GM19238 (cell line): ENCODE measurements around the gene NOTCH2NLA.
"Not testable (repeated sequence)": the region's sequence is repeated elsewhere in the genome, so short reads cannot be mapped to it uniquely, and the experiment has no call there.

Experiments
- DNase-seq: peaks from one replicate; pipeline ENCODE4 v3.0.0; 2011; ENCODE audit warnings: low spot score; ENCODE audit not compliant: insufficient read length

NOTCH2NLA gene

GRCh38 chr1:146167740-146168139 lies 61.1 kb downstream of the NOTCH2NLA start:
- DNase-seq: not testable (repeated sequence)

DNA sequence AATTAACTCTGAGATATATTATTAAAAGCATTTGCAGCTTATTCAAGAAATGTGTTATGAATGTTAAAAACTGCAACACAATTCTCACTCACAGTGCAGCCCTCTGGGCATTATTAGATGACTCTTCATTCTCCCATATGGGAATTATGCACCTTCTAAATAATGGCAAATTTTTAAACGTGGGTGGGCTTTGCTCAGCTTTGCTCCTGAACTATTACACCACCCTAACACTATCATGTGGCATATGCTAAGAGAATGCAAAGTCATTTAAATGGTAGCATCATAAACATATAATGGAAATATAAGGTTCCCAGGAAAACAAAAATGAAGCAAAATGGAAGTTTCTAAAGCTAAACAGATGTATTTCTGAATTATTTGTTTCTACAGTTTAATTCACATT lies 61.5 kb downstream of the NOTCH2NLA start:
- DNase-seq: not testable (repeated sequence)

GRCh38 chr1:146144465-146144864 lies 84.4 kb downstream of the NOTCH2NLA start, which contains the start of gene NBPF10:
TSS of gene NBPF10 (minus strand) at chr1:146144804. CDS start at chr1:146144769, 35 bp downstream.
- DNase-seq: not testable (repeated sequence)
